Tibial nerve (tissue), 4 donors: ENCODE measurements around the gene CDH13.

Source experiments
- EP300 ChIP-seq, 2 donors: sonication (generic); formaldehyde crosslinking; IDR thresholded peaks; one replicate each; pipeline ENCODE4 v1.6.1; 2017; ENCODE audit warnings: antibody characterized with exemption in 2 of 2, mild to moderate bottlenecking in 1 of 2
- POLR2A ChIP-seq, 2 donors: fragments of 450-650 bp; IDR thresholded peaks; one replicate each; pipeline ENCODE4 v1.6.1; 2017; ENCODE audit warnings: antibody characterized with exemption in 2 of 2, mild to moderate bottlenecking in 2 of 2, moderate library complexity in 2 of 2
- TF ChIP-seq, protein P1 (sequence below), 5 experiments: fragments of 200-600 bp in 3 of 5; fragments of 450-650 bp in 2 of 5; sonication (generic) in 3 of 5; IDR thresholded peaks; one replicate each; pipeline ENCODE4 v1.5.1; 2016 to 2019; ENCODE audit warnings: antibody characterized with exemption in 5 of 5, mild to moderate bottlenecking in 3 of 5, moderate library complexity in 2 of 5

GRCh38 chr16:83302853-83303252 lies 676.1 kb downstream of the CDH13 start:
- TF ChIP-seq EP300 (IDR thresholded peaks at IDR 0.05) (no peak), POLR2A (IDR thresholded peaks at IDR 0.05) (no peak)
- TF ChIP-seq, protein P1, sequence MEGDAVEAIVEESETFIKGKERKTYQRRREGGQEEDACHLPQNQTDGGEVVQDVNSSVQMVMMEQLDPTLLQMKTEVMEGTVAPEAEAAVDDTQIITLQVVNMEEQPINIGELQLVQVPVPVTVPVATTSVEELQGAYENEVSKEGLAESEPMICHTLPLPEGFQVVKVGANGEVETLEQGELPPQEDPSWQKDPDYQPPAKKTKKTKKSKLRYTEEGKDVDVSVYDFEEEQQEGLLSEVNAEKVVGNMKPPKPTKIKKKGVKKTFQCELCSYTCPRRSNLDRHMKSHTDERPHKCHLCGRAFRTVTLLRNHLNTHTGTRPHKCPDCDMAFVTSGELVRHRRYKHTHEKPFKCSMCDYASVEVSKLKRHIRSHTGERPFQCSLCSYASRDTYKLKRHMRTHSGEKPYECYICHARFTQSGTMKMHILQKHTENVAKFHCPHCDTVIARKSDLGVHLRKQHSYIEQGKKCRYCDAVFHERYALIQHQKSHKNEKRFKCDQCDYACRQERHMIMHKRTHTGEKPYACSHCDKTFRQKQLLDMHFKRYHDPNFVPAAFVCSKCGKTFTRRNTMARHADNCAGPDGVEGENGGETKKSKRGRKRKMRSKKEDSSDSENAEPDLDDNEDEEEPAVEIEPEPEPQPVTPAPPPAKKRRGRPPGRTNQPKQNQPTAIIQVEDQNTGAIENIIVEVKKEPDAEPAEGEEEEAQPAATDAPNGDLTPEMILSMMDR (IDR thresholded peaks at IDR 0.05) = no peak
